GM19239 (cell line): Measurements from ENCODE around the gene SLC4A1.

ENCODE experiments used
- DNase-seq: peaks from one replicate; pipeline ENCODE4 v3.0.0; 2011; ENCODE audit warnings: low spot score; ENCODE audit not compliant: insufficient read length
- FAIRE-seq: peaks from 2 replicates; lab custom pipeline; 2011; peaks lifted over from hg19 to GRCh38; lab: Jason Lieb, UNC

SLC4A1 gene

GRCh38 chr17:44210342-44211192, 57.4 kb downstream of the SLC4A1 start:
- DNase-seq, result peak; percentile 95

GRCh38 chr17:44209786-44210341, 58.1 kb downstream of the SLC4A1 start:
- DNase-seq, result no peak
- peak; percentile 87 for FAIRE-seq

More at GRCh38 chr17:44210342-44211192, 57.4 kb downstream of the SLC4A1 start:
- FAIRE-seq, result no peak

- FAIRE-seq (no peak), DNase-seq (no peak)
Observed at GRCh38 chr17:44207743-44208142, 60.2 kb downstream of the SLC4A1 start.

- DNase-seq, result no peak
- no peak for FAIRE-seq
Observed at GRCh38 chr17:44207319-44207718, 60.6 kb downstream of the SLC4A1 start.

GRCh38 chr17:44206825-44207155, 61.1 kb downstream of the SLC4A1 start:
- FAIRE-seq (no peak), DNase-seq (no peak)

- no peak for FAIRE-seq
Observed at GRCh38 chr17:44205962-44206824, 61.7 kb downstream of the SLC4A1 start.

GRCh38 chr17:44204441-44204882, 63.5 kb downstream of the SLC4A1 start:
- FAIRE-seq, result no peak
- no peak for DNase-seq

More at GRCh38 chr17:44205962-44206824, 61.7 kb downstream of the SLC4A1 start:
- no peak for DNase-seq

GRCh38 chr17:44203731-44204440, 64.0 kb downstream of the SLC4A1 start:
- no peak for DNase-seq
- peak; percentile 86 for FAIRE-seq

- no peak for DNase-seq
- no peak for FAIRE-seq
Observed at GRCh38 chr17:44202756-44203155, 65.2 kb downstream of the SLC4A1 start.

- no peak for DNase-seq
- peak; percentile 76 for FAIRE-seq
Observed at GRCh38 chr17:44200478-44201155, 67.3 kb downstream of the SLC4A1 start.

- FAIRE-seq (peak; percentile 94), DNase-seq (peak; percentile 93)
Observed at GRCh38 chr17:44199553-44200477, 68.1 kb downstream of the SLC4A1 start, which contains the start of gene ATXN7L3. ATXN7L3 (minus strand) TSS chr17:44199884; CDS start chr17:44198070, 1,814 bp downstream.

- no peak for FAIRE-seq
- DNase-seq, result peak; percentile 71
Observed at GRCh38 chr17:44198721-44199552, 69.0 kb downstream of the SLC4A1 start.
